ENCODE measurements around the gene DSCAML1.

Gene DSCAML1

DNA sequence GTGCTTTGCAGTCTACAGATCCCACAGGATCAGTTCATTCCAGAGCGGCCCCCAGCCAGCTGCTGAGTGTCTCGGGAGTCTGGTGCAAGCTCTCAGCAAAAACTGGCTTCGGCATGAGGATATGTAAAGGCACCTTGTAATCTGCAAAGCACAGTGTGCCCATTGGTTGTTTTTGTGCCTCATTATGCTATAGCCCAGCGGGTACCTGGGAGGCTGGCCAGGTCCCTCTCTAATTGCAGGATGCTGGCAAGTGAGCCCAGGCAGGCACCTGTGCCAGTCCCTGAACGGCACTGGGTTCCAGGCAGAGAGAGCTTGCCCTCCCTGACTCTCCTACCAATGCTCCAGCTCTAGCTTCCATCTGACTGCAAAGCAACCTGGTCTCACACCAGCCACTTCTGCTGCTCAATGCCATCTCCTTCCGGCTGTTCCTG lies 128.7 kb downstream of the DSCAML1 start:
- DNase-seq (ENCODE audit: low read depth in 3 of 3): no peak

DNA sequence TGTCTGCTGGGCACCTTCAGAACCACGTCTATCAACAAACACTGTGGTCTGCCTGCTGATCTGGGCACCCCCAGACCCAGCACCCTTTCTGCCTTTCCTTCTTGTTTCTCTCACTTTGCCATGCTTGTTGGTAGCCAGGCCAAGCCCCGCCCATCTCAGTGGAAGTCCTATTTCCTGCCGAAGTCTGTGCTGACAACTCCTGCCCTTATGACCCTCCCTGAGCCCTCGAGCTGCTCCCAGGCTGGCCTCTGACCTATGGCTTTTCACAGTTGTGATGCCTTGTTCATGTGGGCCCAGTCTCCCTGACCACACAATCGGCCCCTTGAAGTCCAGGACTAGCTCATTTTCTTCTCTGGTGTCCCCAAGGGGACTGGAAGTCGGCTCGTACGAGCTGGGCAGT lies 132.1 kb downstream of the DSCAML1 start:
- DNase-seq (ENCODE audit: low read depth in 3 of 3): no peak

DNA sequence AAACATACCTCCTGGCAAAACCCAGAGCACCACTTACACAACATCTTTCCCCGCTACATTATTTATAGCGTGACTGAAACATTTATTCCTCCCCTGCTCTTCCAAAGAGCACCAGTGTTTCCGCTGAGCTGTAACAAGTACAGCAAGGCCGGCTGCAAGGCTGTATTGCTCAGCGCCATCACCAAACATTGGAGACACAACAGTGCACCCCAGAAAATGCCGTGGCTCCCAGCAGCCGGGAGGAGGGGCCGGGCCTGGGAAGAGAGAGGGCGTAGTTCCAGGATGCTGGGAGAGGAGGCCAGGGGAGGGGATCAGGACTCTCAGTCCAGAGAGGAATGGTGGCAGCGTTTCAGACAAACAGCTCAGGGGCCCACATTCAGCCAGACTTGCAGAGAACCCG lies 133.2 kb downstream of the DSCAML1 start:
- no peak for DNase-seq (ENCODE audit: low read depth in 3 of 3)

GRCh38 chr11:117663414-117663813 lies 133.6 kb downstream of the DSCAML1 start:
- DNase-seq (ENCODE audit: low read depth in 3 of 3): no peak

- no peak for DNase-seq (ENCODE audit: low read depth in 3 of 3)
These were observed 134.2 kb downstream of the DSCAML1 start for GRCh38 chr11:117662671-117663269.

DNA sequence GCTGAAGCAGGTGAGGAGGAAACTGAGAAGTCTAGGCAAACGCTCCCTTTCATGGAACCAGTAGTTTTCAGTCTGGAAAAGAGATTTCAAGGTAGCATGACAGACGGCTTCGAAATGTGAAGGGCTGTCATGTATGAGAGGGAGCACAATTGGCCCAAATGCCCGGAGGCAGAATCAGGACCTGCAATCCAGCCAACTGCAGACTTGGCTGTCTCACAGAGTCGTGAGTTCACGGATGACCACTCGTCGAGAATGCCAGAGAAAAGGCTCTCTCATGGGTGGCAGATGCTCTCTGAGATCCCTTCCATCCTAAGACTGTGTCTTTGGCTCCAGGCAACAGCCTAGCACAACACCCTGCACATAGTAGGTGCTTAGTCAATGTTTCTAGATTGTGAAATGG lies 134.8 kb downstream of the DSCAML1 start:
- no peak for DNase-seq (ENCODE audit: low read depth in 3 of 3)

DNA sequence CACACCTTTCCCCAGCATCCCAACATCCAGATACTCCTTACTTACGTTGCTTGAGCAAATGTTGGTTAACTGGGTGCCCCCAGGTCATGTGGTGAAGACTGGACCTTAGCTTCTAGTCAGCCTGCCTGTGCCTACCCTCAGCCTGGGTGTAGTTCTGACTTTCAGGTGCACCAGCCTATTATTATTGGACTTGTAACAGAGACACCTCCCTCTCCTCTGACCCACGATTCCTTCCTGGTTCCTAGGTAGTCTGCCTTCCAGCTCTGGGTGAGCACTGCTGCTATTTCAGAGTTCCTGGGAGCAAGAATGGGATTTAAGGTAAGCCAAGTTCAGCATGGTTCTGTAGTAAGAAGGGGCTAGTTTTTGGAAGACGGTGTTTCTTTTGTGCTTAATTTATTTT lies 138.2 kb downstream of the DSCAML1 start:
- DNase-seq (ENCODE audit: low read depth in 3 of 3): no peak

- DNase-seq (ENCODE audit: low read depth in 3 of 3): no peak
These were observed 139.2 kb downstream of the DSCAML1 start for GRCh38 chr11:117657794-117658193.

DNA sequence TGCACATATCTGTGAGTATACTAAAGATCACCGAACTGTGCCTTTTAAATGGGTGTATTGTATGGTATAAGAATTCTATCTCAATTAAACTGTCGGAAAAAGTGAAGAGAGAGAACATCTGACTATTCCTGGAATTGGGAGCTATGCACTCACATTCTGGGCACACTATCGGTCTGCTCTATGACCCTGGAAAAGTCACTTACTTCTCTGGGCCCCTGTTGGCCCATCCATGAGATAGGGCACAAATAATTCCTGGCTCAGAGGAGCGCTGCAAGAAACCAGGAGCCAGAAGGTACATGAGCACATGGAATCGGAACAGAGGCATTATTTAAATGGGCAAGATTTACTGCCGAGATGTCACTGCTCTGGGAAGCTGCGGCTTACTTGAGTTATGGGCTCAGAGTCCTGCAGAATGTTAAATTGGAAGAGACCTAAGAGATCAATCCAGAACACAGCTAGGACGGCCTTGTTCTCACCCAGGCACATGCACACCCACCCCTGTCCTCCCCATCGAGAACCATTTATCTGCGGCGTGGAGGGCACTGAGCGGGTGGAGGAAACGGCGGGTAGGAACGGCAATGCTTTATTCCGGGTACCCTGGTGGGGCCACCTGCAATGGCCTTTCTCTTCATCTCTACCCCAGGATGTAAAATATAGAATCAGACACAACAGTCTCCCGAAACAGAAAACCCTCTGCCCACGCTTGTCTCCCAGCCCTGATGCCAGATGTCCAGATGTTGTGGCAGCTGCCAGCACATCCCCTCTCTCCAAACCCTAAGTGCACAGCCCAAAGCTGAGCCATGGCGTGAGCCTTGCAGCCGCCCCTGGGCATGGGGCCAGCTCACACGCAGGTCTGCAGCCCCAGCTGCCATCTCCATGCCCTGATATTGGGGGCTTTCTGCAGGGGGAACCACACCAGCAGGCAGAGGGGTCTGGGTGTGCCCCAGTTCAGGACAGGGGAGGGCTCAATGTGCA lies 142.4 kb downstream of the DSCAML1 start:
- DNase-seq (ENCODE audit: low read depth in 3 of 3): no peak

GRCh38 chr11:117652521-117652920 lies 144.5 kb downstream of the DSCAML1 start:
- DNase-seq (ENCODE audit: low read depth in 3 of 3): no peak

- DNase-seq (ENCODE audit: low read depth in 3 of 3): no peak
These were observed 147.5 kb downstream of the DSCAML1 start for GRCh38 chr11:117649296-117650055.

DNA sequence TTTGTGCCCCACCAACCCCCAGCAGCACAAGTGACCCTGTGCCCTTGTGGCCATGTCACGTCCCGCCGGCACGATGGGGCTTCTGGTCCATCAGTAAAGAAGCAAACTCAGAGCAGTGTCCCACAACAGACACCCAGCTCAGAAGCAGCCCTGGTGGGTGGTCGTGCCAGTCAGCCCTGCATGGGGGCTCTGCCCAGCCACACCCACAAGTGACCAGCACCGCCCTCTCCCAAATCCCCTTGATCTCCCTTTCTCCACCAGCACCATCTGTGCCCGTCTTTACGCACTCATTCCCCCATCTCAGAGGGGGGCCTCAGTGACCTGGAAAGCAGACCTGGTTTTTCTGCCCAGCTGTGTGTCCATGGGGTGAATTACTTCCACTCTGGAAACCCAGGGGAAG lies 149.1 kb downstream of the DSCAML1 start:
- no peak for DNase-seq (ENCODE audit: low read depth in 3 of 3)

DNA sequence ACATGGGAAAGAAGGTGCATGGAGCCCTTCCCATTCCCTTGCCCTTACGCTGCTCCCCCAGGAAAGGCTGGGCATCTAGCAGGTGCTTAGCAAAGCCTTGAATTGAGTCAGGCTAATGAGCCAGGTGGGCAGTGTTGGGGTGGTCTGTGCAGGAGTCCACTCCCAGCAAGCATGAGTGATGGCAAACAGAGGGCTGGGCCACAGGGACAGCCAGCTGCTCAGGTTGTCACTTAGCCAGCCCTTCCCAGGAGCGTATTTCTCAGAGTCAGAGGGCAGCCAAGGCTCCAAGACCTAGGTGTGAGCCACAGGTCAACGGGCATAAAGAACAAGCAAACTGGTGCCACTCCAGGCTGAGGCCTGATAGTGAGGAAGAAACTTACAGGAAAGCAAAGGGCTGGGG lies 149.8 kb downstream of the DSCAML1 start:
- no peak for DNase-seq (ENCODE audit: low read depth in 3 of 3)

- no peak for DNase-seq (ENCODE audit: low read depth in 3 of 3)
These were observed 150.6 kb downstream of the DSCAML1 start for GRCh38 chr11:117646411-117646810.

- no peak for DNase-seq (ENCODE audit: low read depth in 3 of 3)
These were observed 152.4 kb downstream of the DSCAML1 start for GRCh38 chr11:117644403-117645155.

- no peak for DNase-seq (ENCODE audit: low read depth in 3 of 3)
These were observed 153.3 kb downstream of the DSCAML1 start for GRCh38 chr11:117643606-117644300.

DNA sequence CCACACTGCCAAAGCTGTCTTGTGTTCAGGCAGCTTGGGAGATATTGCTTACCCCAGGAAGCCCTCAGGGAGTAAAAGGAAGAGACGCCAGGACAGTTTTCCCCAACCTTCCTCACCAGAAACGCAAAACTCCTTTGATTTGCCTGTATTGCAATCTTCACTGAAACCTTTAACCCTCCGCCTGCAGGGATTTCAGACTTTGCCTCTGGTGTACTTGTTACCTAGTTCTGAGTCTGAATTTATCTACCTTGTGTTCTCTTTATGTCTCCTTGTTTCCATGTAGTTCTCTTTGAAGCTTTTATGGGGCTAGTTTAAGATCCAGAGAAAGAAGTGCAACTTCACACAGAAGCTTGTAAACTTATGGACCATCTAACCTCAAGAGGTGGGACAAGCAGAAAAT lies 154.2 kb downstream of the DSCAML1 start:
- no peak for DNase-seq (ENCODE audit: low read depth in 3 of 3)

- no peak for DNase-seq (ENCODE audit: low read depth in 3 of 3)
These were observed 154.6 kb downstream of the DSCAML1 start for GRCh38 chr11:117642396-117642795.

GRCh38 chr11:117641008-117641915 lies 155.8 kb downstream of the DSCAML1 start:
- DNase-seq (ENCODE audit: low read depth in 3 of 3): no peak

- no peak for DNase-seq (ENCODE audit: low read depth in 3 of 3)
These were observed 157.0 kb downstream of the DSCAML1 start for GRCh38 chr11:117640041-117640440.
